Sigmoid colon (tissue), 4 donors: ENCODE data around the gene PPM1L.

Source experiments
- CTCF ChIP-seq, 4 experiments: fragments of 450-650 bp in 3 of 4; fragments of 200-600 bp in 1 of 4; IDR thresholded peaks; one replicate each; pipeline ENCODE4 v1.5.1; 2016 to 2019; ENCODE audit warnings: antibody characterized with exemption in 4 of 4, mild to moderate bottlenecking in 3 of 4, moderate library complexity in 2 of 4
- POLR2AphosphoS5 ChIP-seq, 4 donors: sonication (generic); formaldehyde crosslinking; IDR thresholded peaks; one replicate each; pipeline ENCODE4 v1.6.1; 2017; ENCODE audit warnings: antibody characterized with exemption in 4 of 4

GRCh38 chr3:160808838-160809237, 52.8 kb downstream of the PPM1L start:
- TF ChIP-seq POLR2AphosphoS5 (IDR thresholded peaks at IDR 0.05): no peak
- TF ChIP-seq CTCF (IDR thresholded peaks at IDR 0.05): no peak
